RCC 7860 (cell line): Measurements from ENCODE around the gene CNDP1.
"Not testable (repeated sequence)": the region's sequence is repeated elsewhere in the genome, so short reads cannot be mapped to it uniquely, and the experiment has no call there.

Source experiments
- DNase-seq: peaks from one replicate; pipeline ENCODE4 v3.0.0-alpha.2; 2015; ENCODE audit warnings: low spot score
- FAIRE-seq: peaks from 2 replicates; lab custom pipeline; 2012; peaks lifted over from hg19 to GRCh38; lab: Jason Lieb, UNC

Gene CNDP1

DNA sequence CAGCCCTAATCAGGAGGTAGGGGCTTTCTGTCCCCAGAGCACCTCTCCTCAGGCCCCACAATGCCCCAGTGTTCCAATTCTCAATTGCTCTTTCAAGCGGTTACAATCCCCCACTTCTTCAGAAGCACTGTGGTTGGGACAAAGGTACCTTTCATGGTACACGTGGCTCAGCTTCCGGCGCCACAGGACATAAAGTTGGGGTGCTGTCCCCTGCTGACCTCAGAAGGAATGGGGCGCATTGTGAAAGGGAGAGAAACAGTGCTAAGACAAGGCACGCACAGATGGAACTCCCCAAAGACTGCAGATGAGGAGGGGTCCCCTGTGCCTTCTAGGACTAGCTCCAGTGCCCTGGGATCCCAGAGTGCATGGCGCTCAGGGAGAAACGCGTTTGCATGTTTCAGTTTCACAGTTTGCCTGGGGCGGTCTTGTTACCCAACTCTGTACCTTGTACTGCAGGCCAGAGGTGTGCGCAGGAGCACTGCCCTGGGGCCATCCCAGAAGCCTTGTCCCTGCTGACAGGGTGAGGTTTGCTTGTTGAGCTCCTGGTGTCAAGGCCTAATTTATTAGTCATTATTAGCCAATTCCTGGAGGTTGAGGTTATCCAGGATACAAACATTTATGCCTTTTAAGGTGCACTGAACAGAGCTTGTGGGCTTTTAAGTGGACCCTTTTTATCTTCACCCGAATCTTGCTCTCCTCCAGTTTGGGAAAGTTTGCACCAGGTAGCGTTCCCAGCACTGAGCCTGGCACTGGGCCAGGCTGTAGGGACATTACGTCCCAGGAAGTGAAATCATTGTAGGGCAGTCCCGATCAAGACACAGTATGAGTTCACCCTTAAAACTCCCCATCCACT is 7.6 kb downstream of the CNDP1 start:
- DNase-seq = no peak
- no peak for FAIRE-seq

DNA sequence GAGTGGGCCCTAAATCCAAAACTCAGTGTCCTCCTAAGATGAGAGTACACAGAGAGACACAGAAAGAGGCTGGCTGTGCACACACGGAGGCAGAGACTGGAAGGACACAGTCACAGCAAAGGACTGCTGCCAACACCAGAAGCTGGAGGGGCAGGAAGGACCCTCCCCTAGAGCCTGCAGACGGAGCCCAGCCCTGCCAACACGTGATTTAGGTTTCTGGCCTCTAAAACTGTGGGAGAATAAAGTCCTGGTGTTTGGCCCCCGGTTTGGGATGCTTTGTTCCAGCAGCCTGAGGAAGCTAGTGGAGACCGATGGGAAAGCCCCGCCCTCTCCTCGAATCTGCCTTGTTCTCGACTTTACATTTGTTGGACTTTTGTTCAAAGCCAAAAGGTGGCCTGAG is 10.6 kb downstream of the CNDP1 start:
- FAIRE-seq (no peak), DNase-seq (no peak)

DNA sequence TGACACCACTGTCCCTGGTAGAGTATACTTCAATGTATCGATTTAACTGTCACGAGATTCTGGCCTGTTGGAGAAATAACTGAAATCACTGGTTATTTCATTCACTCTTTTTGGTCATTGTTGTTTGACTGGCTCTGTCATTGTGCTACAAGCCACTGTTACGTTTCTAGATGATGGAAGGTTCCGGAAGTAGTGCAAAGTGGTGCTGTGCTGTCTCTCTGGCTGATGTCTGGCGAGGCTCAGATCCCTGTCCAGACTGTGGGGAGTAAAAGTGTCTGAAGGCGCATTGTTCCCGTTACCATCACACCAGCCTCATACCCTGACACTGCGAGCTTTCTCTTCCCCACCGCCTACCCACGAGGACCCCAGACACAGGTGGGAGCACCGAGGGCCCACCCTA is 11.7 kb downstream of the CNDP1 start:
- no peak for DNase-seq
- no peak for FAIRE-seq

DNA sequence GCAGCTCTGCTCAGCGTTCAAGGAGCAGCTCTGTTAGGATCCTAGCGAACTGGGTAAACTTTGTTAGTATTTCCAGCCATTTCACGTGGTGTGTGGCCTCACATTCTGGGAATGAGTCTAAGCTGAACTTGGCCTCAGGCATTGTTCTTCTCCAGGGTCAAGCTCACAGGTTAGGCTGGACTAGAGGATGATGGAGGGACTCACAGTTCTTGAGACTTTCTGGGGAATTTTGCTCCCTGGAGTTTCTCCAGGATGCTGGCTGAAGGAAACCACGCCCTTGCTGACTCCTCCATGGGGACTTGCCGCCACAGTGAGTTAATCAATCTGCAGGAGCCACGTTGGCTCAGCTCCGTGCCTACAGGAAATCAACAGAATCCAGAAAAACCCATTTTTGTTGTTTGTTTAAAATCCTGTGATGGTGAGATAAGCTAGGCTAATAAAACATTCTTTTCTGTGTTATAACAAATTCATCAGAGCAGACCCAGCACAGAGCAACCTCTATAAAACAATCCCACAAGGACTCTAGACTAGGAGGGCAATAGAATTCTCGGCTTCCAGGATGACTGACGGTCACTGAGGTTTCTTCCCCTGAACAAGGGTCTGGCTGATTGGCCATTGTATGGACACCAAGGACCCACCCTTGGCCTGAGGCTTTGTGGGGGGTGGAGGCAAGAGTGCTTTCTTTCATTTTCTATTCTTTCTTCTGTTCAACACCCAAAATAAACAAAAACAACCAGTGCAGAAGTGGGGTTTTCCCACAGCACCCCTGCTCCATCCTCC is 12.6 kb downstream of the CNDP1 start:
- peak; percentile 8 for DNase-seq
- FAIRE-seq = no peak

DNA sequence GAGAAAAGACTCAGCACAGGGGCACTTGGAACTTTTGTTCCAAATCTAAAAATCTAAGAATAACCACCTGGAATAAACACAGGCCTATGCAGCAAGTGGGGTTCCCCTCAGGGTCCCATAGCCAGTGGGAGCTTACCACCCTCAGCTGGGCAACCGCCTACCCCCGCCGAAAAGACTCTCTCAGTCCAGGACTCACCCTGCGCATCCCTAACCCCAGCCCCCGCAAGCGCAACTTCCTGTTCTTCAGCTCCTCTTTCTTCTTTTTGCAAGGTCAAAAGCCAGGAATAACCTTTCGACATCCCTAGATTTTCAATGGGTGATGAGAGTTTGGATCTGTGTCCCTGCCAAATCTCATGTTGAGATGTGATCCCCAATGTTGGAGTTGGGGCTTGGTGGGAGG is 13.6 kb downstream of the CNDP1 start:
- no peak for DNase-seq
- FAIRE-seq = no peak

DNA sequence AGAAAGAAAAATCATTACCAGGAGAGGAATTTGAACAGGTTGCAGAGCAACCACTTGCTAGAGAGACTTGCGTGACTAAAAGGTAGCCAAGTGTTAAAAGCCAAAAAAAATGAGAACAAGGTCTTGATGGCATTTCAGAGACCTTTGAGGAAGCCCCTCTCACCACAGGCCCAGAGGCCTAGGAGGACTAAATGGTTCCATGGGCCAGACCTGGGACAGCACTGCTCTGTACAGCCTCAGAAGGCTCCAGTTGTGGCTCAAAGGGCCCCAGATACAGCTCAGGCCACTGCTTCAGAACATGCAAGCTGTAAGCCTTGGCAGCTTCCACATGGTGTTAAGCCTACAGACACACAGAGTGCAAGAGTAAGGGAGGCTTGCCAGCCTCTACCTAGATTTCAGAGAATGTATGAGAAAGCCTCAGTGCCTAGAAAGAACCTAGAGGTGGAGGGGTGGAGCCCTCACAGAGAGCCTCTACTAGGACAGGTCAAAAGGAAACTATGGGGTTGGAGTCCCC is 15.3 kb downstream of the CNDP1 start:
- FAIRE-seq (no peak), DNase-seq (no peak)

DNA sequence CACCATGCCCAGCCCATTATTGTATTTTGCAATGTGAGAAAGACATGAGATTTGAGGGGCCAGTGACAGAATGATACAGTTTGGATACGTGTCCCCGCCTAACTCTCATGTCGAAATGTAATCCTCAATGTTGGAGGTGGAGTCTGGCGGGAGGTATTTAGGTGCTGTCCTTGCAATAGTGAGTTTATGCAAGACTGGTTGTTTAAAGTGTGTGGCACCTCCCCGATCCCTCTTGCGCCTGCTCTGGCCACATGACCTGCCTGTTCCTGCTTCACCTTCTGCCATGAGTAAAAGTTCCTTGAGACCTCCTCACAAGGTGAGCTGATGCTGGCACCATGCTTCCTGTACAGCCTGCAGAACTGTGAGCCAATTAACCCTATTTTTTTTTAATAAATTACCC is 16.6 kb downstream of the CNDP1 start:
- FAIRE-seq (no peak), DNase-seq (no peak)

DNA sequence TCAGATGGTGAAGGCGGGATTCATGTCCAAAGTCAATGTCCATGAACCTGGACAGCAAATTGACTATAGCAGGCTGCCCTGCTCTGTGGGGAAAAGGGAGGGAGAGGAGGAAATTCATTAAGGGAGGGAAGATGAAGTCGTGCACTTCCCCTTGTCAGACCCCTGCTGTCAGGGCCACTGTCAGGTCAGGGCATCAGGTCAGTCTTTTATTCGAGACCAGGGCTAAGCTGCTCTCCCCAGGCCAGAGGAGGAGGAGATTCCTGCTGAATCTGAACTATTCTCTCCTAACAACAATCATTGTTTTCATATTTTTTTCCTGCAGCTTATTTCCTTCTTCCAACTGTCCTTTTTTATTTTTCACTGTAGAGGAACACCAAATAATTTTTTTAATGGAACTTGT is 17.2 kb downstream of the CNDP1 start:
- DNase-seq (no peak), FAIRE-seq (no peak)

DNA sequence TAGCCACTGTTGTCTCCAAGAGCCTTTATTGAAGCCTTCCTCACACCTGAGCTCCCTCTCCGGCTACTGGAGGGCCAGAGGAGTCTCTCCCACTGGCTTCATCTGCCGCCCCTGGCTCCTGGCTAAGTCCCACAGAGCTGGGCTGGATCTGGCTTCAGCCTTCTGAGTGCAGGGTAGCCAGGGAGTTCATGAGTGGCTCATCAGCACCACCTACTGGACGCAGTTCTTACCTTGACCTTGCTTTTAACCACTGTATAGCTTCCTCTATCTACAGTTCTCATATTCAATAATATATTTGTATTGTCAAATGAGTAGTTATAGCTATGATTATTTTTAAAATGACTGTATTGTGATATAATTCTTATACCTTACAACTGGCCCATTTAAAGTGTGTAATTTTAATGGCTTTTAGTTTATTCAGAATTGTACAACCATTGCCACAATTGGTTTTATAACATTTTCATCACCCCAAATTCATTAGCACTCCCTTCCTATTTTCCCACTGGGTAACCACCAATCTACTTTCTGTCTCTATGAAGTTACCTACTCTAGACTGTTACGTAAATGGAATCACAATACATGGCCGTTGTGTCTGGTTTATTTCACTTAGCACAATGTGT is 17.7 kb downstream of the CNDP1 start:
- peak; percentile 59 for DNase-seq
- FAIRE-seq = peak; percentile 49

DNA sequence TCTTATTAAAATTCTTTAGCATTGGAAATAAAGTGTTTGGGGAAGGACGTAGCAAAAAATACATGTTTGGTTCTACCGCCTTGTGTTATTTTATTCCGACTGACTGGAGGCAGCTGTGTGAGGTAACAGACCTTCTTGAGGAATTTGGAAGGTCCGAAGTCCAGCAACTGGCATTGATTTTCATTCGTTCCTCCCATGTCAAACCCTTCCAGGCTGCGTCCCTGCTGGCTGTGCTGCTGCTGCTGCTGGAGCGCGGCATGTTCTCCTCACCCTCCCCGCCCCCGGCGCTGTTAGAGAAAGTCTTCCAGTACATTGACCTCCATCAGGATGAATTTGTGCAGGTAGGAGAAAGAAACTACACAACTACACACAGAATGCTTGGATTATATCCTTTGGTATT is 21.8 kb downstream of the CNDP1 start:
- DNase-seq = no peak
- no peak for FAIRE-seq

DNA sequence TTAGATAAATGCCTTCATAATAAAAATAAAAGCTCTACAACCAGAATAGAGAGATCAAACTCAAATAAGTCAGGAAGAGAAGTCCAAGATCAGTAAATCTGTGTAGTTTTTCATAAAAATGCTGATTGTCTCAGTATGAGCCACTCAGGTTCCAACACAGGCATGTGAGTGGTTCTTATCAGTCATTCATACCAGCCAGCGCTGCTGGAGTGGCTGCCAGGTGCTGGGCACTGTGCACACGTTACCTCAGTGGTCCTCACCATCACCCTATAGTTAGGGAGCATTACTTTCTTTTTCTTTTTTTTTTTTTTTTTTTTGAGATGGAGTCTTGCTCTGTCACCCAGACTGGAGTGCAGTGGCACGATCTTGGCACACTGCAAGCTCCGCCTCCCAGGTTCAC is 23.8 kb downstream of the CNDP1 start:
- FAIRE-seq = no peak
- DNase-seq = no peak

DNA sequence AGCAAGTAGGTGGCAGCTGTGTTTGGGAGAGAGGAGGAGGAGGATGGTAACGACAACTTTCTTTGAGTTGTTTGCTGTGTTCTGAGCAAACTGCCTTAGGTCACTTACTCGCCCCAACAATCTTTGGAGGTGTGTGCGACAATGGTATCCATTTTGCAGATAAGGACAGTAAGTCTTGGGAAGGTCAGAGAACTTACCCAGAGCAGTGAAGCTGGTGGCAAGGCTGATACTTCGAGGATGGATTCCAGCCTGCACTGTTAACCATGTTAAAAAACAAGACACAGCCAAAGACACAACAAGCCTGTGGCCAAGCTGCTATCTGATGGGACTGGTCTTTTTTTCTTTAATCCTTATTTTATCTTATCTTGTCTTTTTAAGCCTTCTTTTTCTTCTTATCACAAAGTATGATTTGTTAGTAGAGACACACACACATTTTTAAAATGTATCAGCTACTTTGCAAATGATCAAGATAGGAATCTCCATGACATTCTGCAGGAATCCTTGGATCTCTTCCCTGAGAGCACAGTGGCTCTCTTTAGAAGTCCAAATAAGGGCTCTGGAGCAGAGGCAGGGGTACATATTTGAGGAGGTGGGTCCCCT is 27.9 kb downstream of the CNDP1 start:
- no peak for DNase-seq
- FAIRE-seq = no peak

DNA sequence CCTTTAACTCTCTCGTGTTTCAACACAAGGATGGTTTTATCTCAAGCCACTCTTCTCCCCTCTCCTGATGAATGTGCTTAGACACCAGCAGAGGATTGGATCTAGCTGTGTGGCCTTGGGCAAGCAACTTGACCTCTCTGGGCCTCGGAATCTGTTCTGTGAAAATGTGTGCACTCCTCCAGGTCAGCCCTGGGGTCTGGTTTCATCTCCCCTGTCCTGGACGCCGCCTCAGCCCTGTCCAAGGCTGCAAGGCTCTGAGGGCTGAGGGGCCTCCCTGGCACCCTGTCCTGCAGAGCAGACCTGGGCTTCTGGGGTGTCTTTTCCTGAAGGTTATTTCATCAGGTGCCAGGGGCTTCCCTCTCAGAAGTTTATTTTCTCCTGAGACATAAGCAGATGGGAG is 28.5 kb downstream of the CNDP1 start:
- no peak for FAIRE-seq

DNA sequence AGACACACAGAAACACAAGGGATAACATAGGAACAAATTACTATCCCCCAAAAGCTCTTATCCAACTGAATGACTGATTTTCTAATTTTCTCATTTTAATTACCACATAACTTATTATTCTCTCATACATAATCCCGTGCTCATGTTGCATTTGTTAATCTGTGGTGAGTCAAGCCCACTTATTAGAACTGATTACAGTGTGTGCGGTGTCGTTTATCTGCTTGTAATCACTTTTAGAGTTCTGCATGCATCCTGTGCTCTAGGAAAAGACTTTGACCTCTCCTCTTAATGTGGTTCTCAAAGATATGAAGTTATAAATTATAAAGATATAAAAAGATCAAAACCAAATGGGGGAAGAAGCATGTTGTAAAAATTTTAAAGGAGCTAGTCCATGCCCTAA is 29.7 kb downstream of the CNDP1 start:
- DNase-seq = no peak

More for the DNA sequence above, 28.5 kb downstream of the CNDP1 start:
- DNase-seq = no peak

DNA sequence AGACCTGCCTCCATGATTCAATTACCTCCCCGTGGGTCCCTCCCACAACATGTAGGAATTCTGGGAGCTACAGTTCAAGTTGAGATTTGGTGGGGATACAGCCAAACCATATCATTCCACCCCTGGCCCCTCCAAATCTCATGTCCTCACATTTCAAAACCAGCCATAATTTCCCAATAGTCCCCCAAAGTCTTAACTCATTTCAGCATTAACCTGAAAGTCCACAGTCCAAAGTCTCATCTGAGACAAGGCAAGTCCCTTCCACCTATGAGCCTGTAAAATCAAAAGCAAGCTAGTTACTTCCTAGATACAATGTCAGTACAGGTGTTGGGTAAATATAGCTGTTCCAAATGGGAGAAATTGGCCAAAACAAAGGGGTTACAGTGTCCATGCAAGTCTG is 30.9 kb downstream of the CNDP1 start:
- DNase-seq, FAIRE-seq: not testable (repeated sequence)

More for the DNA sequence above, 29.7 kb downstream of the CNDP1 start:
- no peak for FAIRE-seq

DNA sequence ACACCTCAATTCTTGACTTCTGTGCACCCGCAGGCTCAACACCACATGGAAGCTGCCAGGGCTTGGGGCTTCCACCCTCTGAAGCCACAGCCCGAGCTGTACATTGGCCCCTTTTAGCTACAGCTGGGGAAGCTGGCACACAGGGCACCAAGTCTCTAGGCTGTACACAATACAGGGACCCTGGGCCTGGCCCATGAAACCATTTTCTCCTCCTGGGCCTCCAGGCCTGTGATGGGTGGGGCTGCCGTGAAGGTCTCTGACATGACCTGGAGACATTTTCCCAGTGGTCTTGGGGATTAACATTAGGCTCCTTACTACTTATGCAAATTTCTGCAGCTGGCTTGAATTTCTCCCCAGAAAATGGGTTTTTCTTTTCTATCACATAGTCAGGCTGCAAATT is 31.7 kb downstream of the CNDP1 start:
- FAIRE-seq = not testable (repeated sequence)

DNA sequence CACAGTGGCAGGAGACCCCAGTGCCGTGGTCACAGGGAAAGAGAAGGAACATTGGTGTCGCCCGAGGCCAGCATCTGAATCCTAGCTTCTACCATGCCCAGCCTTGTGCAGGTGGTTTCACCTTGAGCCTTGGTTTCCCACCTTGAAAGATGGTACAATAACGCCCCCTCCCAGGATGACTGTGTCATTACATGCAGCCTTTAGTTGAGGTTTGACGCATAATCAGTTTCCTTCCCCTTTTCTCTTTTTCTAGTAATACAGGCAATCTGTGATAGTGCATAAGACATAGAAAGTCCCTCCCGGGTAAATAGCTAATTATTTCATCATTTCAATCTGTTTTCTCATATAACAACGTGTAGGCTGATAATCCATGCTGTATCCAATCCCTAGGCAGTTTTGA is 33.5 kb downstream of the CNDP1 start:
- FAIRE-seq (no peak), DNase-seq (no peak)

More for the DNA sequence above, 31.7 kb downstream of the CNDP1 start:
- DNase-seq = not testable (repeated sequence)

DNA sequence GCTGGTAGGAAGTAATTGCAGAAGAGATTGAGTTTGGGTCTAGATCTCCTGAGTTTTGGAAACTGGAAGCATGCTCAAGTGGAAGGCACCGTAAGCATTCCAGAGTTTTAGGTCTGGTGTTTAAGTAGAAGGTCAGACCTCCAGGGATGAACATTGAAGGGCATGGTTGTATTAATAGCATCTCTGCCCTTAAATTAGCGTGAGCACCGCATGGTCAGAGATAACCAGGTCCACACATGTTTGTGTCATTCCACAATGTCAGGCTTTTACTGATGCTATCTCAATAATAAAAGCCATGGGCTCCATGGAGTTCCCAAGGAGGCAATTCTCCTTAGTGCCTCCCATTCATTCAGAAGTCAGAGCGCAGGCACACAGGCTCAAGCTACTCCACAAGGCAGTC is 35.1 kb downstream of the CNDP1 start:
- FAIRE-seq (no peak), DNase-seq (no peak)

DNA sequence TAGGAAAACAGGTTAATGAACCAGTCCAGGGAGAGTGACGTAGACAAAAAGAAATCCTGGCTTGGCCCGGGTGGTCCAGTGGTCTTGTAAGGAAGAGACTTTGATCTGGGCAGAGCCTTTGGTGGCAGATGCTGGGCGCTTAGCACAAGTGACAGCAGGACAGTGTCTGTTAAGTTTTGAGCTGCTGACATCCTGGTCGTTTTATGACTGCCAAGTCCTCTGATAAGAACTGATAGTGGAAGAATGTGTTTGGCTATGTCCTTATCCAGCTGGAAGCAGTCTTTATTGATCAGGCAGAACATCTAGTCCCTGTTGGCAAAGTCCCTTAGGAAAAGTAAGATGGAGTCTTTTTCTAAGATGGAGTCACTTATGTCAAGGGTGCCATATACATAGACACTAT is 36.0 kb downstream of the CNDP1 start:
- DNase-seq (no peak), FAIRE-seq (no peak)

DNA sequence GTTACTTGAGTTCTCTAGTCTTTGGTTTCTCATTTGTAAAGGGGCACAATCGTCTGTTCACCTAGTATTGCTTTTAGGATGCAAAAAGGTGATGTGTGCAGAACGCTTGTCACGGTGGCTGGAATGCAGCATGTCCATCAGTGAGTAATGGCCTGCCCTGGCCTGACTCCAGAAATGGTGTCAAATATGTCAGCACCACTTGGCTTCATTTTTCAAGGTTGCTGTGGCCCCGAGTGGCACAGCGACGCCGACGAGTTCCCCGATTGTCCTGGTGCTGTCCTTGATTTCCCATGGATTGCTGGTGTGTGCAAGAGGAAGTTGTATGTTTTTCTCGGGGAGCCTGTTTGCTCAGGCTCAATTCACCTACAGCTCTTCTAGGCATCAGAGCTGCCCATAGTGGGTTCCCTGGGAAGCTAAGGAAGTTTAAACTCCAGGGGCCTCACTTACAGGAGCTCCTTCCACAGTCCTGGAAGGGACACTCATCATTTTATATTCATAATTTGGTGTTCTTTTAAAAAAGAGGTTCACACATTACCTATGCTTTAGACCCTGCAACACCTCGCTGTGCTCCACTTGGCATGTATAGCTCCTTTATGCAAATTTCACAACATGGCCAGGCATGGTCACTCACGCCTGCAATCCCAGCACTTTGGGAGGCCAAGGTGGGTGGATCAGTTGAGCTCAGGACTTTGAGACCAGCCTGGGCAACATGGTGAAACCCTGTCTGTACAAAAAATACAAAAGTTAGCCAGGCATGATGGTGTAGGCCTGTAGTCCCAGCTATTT is 37.8 kb downstream of the CNDP1 start:
- FAIRE-seq (no peak), DNase-seq (no peak)
